HL-60 (cell line): ENCODE measurements around the gene VWA5B2.

Experiments
- DNase-seq, 2 experiments: peaks; one replicate each; pipeline ENCODE4 v3.0.0-alpha.2; 2010 to 2020; ENCODE audit warnings: low read depth in 1 of 2, low spot score in 1 of 2
- H3K27ac ChIP-seq: fragments of 250-450 bp; sonication (Bioruptor Pico); replicated peaks from 2 replicates; pipeline ENCODE4 v1.5.1; 2020; ENCODE audit warnings: mild to moderate bottlenecking, moderate library complexity
- H3K27me3 ChIP-seq: fragments of 250-450 bp; sonication (Bioruptor Pico); 2 replicates; pipeline ENCODE4 v1.5.1; 2021; ENCODE audit warnings: mild to moderate bottlenecking, moderate library complexity; ENCODE audit not compliant: insufficient read depth, poor library complexity, severe bottlenecking
- H3K4me3 ChIP-seq: replicated peaks from 2 replicates; pipeline ENCODE4 v1.5.1; 2011; ENCODE audit warnings: mild to moderate bottlenecking, control low read depth, low read length; ENCODE audit not compliant: insufficient read depth
- CTCF ChIP-seq: IDR thresholded peaks from one replicate; pipeline ENCODE4 v1.5.1; 2011; ENCODE audit warnings: low read length, control low read depth, inconsistent platforms; ENCODE audit not compliant: insufficient read depth
- GABPA ChIP-seq: IDR thresholded peaks from 2 replicates; pipeline ENCODE4 v1.6.1; 2012; ENCODE audit warnings: low read depth
- POLR2AphosphoS5 ChIP-seq: IDR thresholded peaks from 2 replicates; pipeline ENCODE4 v1.6.1; 2012; ENCODE audit warnings: low read depth
- SPI1 ChIP-seq: IDR thresholded peaks from 2 replicates; pipeline ENCODE4 v1.6.1; 2012; ENCODE audit warnings: low read depth, mild to moderate bottlenecking, borderline replicate concordance
- TF ChIP-seq, protein P1 (sequence below): IDR thresholded peaks from 2 replicates; pipeline ENCODE4 v1.6.1; 2012; ENCODE audit warnings: low read depth; ENCODE audit not compliant: insufficient replicate concordance

Gene VWA5B2

GRCh38 chr3:184198509-184198908 is 30.9 kb upstream of the VWA5B2 start:
- H3K27ac ChIP-seq, result no peak overlapping the region
- DNase-seq, result no peak
- H3K27me3 ChIP-seq, result no peaks in the 10 kb centered on the region
- TF ChIP-seq, protein P1, sequence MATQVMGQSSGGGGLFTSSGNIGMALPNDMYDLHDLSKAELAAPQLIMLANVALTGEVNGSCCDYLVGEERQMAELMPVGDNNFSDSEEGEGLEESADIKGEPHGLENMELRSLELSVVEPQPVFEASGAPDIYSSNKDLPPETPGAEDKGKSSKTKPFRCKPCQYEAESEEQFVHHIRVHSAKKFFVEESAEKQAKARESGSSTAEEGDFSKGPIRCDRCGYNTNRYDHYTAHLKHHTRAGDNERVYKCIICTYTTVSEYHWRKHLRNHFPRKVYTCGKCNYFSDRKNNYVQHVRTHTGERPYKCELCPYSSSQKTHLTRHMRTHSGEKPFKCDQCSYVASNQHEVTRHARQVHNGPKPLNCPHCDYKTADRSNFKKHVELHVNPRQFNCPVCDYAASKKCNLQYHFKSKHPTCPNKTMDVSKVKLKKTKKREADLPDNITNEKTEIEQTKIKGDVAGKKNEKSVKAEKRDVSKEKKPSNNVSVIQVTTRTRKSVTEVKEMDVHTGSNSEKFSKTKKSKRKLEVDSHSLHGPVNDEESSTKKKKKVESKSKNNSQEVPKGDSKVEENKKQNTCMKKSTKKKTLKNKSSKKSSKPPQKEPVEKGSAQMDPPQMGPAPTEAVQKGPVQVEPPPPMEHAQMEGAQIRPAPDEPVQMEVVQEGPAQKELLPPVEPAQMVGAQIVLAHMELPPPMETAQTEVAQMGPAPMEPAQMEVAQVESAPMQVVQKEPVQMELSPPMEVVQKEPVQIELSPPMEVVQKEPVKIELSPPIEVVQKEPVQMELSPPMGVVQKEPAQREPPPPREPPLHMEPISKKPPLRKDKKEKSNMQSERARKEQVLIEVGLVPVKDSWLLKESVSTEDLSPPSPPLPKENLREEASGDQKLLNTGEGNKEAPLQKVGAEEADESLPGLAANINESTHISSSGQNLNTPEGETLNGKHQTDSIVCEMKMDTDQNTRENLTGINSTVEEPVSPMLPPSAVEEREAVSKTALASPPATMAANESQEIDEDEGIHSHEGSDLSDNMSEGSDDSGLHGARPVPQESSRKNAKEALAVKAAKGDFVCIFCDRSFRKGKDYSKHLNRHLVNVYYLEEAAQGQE, result no peak
- no peak for TF ChIP-seq POLR2AphosphoS5
- no peak for TF ChIP-seq CTCF
- TF ChIP-seq GABPA, result no peak
- TF ChIP-seq SPI1, result no peak
- H3K4me3 ChIP-seq, result no peak overlapping the region

GRCh38 chr3:184200825-184201224 is 28.6 kb upstream of the VWA5B2 start:
- TF ChIP-seq, protein P1, result no peak
- TF ChIP-seq GABPA, result no peak
- TF ChIP-seq SPI1, result no peak
- no peak for TF ChIP-seq CTCF
- no peak for TF ChIP-seq POLR2AphosphoS5
- no peak for DNase-seq
- H3K27ac ChIP-seq, result no peak overlapping the region

DNA sequence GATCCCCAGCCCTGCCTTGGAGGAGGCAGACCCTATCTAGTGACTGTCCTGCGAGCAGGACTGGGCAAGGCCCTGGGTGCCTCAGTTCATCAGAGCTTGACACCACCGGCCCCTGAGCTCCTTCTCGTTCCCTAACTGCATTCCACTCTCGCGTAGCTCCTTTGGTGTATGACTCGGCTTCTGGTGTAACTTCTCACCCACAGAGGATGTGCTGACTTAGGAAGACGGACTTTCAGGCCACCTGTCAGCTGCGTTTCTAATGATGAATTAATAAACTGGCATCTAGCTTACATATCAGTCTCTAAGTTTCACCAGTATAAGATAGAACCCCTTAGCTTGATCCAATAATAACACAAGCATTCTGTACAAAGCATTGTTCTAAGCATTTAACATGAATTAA is 25.9 kb upstream of the VWA5B2 start:
- H3K4me3 ChIP-seq, result no peak overlapping the region
- no peak overlapping the region for H3K27ac ChIP-seq
- no peaks in the 10 kb centered on the region for H3K27me3 ChIP-seq
- no peak for DNase-seq
- TF ChIP-seq POLR2AphosphoS5, result no peak

More at GRCh38 chr3:184200825-184201224, 28.6 kb upstream of the VWA5B2 start:
- Histone ChIP-seq H3K4me3 (no peak overlapping the region), H3K27me3 (no peaks in the 10 kb centered on the region)

GRCh38 chr3:184209146-184209923 is 20.1 kb upstream of the VWA5B2 start:
- TF ChIP-seq POLR2AphosphoS5 (no peak), GABPA (no peak), SPI1 (no peak), CTCF (no peak)
- TF ChIP-seq, protein P1, result no peak
- Histone ChIP-seq H3K4me3 (no peak overlapping the region), H3K27me3 (peaks cover 3% of the 10 kb centered on the region), H3K27ac (no peak overlapping the region)
- no peak for DNase-seq
